Fibroblast of lung (primary cell): ENCODE results near the gene PRR5L. TPM values are rescaled to one million over a fixed set of nuclear protein-coding genes. Genes with fewer than 3 reads are reported as not detected.

ENCODE experiments used
- DNase-seq, 2 donors: peaks; one replicate each; pipeline versions ENCODE4 v3.0.0 to v3.0.0-alpha.2; 2010; ENCODE audit warnings: low read depth in 2 of 2
- H2AFZ ChIP-seq: 2 replicates; pipeline ENCODE4 v1.5.1; 2012; ENCODE audit warnings: low read length, control low read depth, inconsistent platforms
- H3K27ac ChIP-seq: 2 replicates; pipeline ENCODE4 v1.5.1; 2011; ENCODE audit warnings: low read length, control low read depth; ENCODE audit not compliant: insufficient read depth
- H3K27me3 ChIP-seq: 2 replicates; pipeline ENCODE4 v1.5.1; 2011; ENCODE audit warnings: mild to moderate bottlenecking, low read length; ENCODE audit not compliant: control insufficient read depth, insufficient read depth
- H3K36me3 ChIP-seq: 2 replicates; pipeline ENCODE4 v1.5.1; 2011; ENCODE audit warnings: low read length; ENCODE audit not compliant: control insufficient read depth, insufficient read depth
- H3K4me1 ChIP-seq: 2 replicates; pipeline ENCODE4 v1.5.1; 2011; ENCODE audit warnings: low read length; ENCODE audit not compliant: control insufficient read depth, insufficient read depth; ENCODE audit errors: extremely low read depth
- H3K4me2 ChIP-seq: 2 replicates; pipeline ENCODE4 v1.5.1; 2011; ENCODE audit warnings: low read length, control low read depth; ENCODE audit not compliant: insufficient read depth; ENCODE audit errors: extremely low read depth
- H3K4me3 ChIP-seq, 4 experiments: fragments of 200-600 bp in 1 of 4; sonication (generic) in 1 of 4; replicated peaks in 1 of 4; 2 replicates each; pipeline ENCODE4 v1.5.1; 2011 to 2016; ENCODE audit warnings: low read length in 4 of 4, low read depth in 3 of 4, mild to moderate bottlenecking in 3 of 4, control low read depth in 2 of 4, inconsistent platforms in 1 of 4, mixed read lengths in 1 of 4; ENCODE audit not compliant: insufficient read depth in 1 of 4; ENCODE audit errors: control extremely low read depth in 1 of 4
- H3K79me2 ChIP-seq: 2 replicates; pipeline ENCODE4 v1.5.1; 2012; ENCODE audit warnings: mild to moderate bottlenecking, low read length, inconsistent platforms; ENCODE audit not compliant: control insufficient read depth, insufficient read depth
- H3K9ac ChIP-seq: 2 replicates; pipeline ENCODE4 v1.5.1; 2011; ENCODE audit warnings: mild to moderate bottlenecking, low read length, control low read depth; ENCODE audit not compliant: insufficient read depth
- H3K9me3 ChIP-seq: 2 replicates; pipeline ENCODE4 v1.5.1; 2012; ENCODE audit warnings: low read depth, low read length; ENCODE audit not compliant: control insufficient read depth, insufficient read depth
- H4K20me1 ChIP-seq: 2 replicates; pipeline ENCODE4 v1.5.1; 2011; ENCODE audit warnings: low read length; ENCODE audit not compliant: control insufficient read depth, insufficient read depth; ENCODE audit errors: extremely low read depth
- CTCF ChIP-seq, 2 donors: IDR thresholded peaks in 1 of 2; conservative IDR thresholded peaks in 1 of 2; 1 replicate in 1 of 2; 2 replicates in 1 of 2; pipeline ENCODE4 v1.5.1; 2011 to 2012; ENCODE audit warnings: low read length in 2 of 2, control low read depth in 1 of 2, inconsistent platforms in 1 of 2, low read depth in 1 of 2, mild to moderate bottlenecking in 1 of 2
- EZH2 ChIP-seq: IDR thresholded peaks from 2 replicates; pipeline ENCODE4 v1.5.1; 2012; ENCODE audit warnings: low read length, control low read depth, mild to moderate bottlenecking; ENCODE audit errors: missing control alignments
- polyA plus RNA-seq, 2 donors: library from polyadenylated mRNA; depleted of rRNA in 1 of 2; stranded (reverse) in 1 of 2; unstranded in 1 of 2; fragments of >200 nt; gene quantifications; 2 replicates each; pipeline ENCODE4 v1.2.1, GENCODE V29; 2011 to 2012; ENCODE audit warnings: missing spikeins in 1 of 2
- total RNA-seq: library from RNA; depleted of rRNA; stranded (reverse); fragments of >200 nt; gene quantifications from 2 replicates; pipeline ENCODE4 v1.2.1, GENCODE V29; 2014

PRR5L gene
- total and polyA plus RNA-seq, 2 donors (not counting 1 experiment from before 2014, with no cell fraction given), result 2.8 to 6.3 TPM

DNA sequence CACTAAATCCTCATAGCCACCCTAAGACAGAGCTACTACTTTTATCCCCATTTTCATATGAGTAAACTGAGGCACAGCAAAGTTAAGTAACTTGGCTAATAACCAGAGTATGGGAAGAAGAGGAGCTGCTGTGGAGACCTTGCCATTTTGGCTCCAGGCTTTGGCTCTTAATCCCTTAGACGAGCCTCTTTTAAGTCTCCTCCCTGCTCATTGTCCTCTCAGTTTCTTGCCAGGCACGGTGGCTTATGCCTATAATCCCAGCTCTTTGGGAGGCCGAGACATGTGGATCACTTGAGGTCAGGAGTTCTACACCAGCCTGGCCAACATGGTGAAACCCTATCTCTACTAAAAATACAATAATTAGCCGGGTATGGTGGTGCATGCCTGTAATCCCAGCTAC, 78.6 kb downstream of the PRR5L start:
- peaks cover 2% of the 10 kb centered on the region for H3K4me1 ChIP-seq

DNA sequence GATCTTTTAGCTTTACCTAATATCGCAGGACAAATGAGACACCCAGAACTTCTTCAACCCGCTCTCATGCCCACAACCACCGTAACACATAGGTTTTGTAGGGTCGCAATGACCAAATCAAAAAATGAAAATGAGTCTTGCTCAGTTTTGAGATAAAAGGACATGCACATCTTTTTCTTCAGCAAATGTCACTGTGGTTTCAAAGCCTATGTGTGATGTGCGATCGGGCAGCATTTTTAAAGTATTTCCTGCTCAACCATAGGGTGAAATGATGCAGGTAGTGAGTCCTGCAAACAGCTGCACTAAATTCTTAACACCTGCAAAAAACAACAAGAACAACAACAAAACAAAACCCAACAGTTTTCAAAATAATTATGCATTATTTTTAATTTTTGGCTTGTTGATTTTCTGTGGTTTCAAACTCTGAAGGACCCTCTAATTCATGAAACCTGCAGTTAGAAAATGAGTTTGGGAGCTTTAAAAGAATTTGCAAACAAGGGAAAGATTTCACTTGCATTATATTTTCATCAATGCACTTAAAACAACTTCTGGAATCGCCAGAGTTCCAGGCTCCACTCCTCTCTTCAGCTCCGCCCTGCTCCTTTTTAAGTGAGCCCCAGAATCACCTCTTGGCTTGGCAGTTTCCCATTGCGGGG, 79.4 kb downstream of the PRR5L start:
- TF ChIP-seq EZH2 (no peak), CTCF (conservative IDR thresholded peaks at IDR 0.05 in 1 of 2, IDR thresholded peaks at IDR 0.05 in 1 of 2; ENCODE audit: low read depth in 1 of 2, low read length in 2 of 2) (no peak)
- peaks cover 2% of the 10 kb centered on the region for H3K4me1 ChIP-seq
- no peak overlapping the region for H3K9ac ChIP-seq
- H3K79me2 ChIP-seq, result no peaks in the 10 kb centered on the region
- no peak overlapping the region for H3K4me2 ChIP-seq
- H3K4me3 ChIP-seq, result peak overlapping the region in 1 of 4 experiments; percentile 57
- peaks cover 17% of the 10 kb centered on the region for H3K27me3 ChIP-seq
- H3K36me3 ChIP-seq, result no peaks in the 10 kb centered on the region
- H4K20me1 ChIP-seq, result no peaks in the 10 kb centered on the region
- no peak for DNase-seq
- H3K27ac ChIP-seq, result no peak overlapping the region
- no peak overlapping the region for H2AFZ ChIP-seq
- H3K9me3 ChIP-seq, result no peaks in the 10 kb centered on the region

More for the DNA sequence above, 78.6 kb downstream of the PRR5L start:
- Histone ChIP-seq H2AFZ (no peak overlapping the region), H3K4me2 (no peak overlapping the region), H3K9me3 (no peaks in the 10 kb centered on the region), H3K79me2 (no peaks in the 10 kb centered on the region), H3K27me3 (peaks cover 17% of the 10 kb centered on the region), H3K27ac (no peak overlapping the region), H3K4me3 (no peak overlapping the region), H3K9ac (no peak overlapping the region), H3K36me3 (no peaks in the 10 kb centered on the region), H4K20me1 (no peaks in the 10 kb centered on the region)
- DNase-seq, result no peak
- no peak for TF ChIP-seq EZH2
- no peak for TF ChIP-seq CTCF (conservative IDR thresholded peaks at IDR 0.05 in 1 of 2, IDR thresholded peaks at IDR 0.05 in 1 of 2; ENCODE audit: low read depth in 1 of 2, low read length in 2 of 2)

GRCh38 chr11:36376009-36376887, 80.2 kb downstream of the PRR5L start:
- peak in 1 of 2 donors; percentile 62 for DNase-seq
- peak overlapping the region; percentile 27 for H3K9ac ChIP-seq
- TF ChIP-seq EZH2 (peak; percentile 29), CTCF (conservative IDR thresholded peaks at IDR 0.05 in 1 of 2, IDR thresholded peaks at IDR 0.05 in 1 of 2; ENCODE audit: low read depth in 1 of 2, low read length in 2 of 2) (no peak)
- peak overlapping the region; percentile 51 for H2AFZ ChIP-seq
- no peaks in the 10 kb centered on the region for H3K79me2 ChIP-seq
- peak overlapping the region; percentile 49 to 58 (median 53) for H3K4me3 ChIP-seq
- H3K4me2 ChIP-seq, result peak overlapping the region; percentile 87
- no peaks in the 10 kb centered on the region for H3K36me3 ChIP-seq
- H3K27ac ChIP-seq, result no peak overlapping the region
- H4K20me1 ChIP-seq, result no peaks in the 10 kb centered on the region
- H3K9me3 ChIP-seq, result no peaks in the 10 kb centered on the region
- H3K4me1 ChIP-seq, result peaks cover 2% of the 10 kb centered on the region
- H3K27me3 ChIP-seq, result peaks cover 17% of the 10 kb centered on the region
